ENCODE measurements around the gene ANKRD34B. TPM values are rescaled to one million over a fixed set of nuclear protein-coding genes. Genes with fewer than 3 reads are reported as not detected.

Gene ANKRD34B
- polyA plus RNA-seq, 6 donors from 2014 or later = not detected

GRCh38 chr5:80559244-80559643 is 10.8 kb downstream of the ANKRD34B start:
- Mint-ChIP-seq H3K36me3 (no peaks in the 10 kb centered on the region), H3K4me3 (no peak overlapping the region), H3K27me3 (peaks cover 19 to 44% (median 29%) of the 10 kb centered on the region in 3 donors), H3K4me1 (no peaks in the 10 kb centered on the region), H3K27ac (no peak overlapping the region), H3K9me3 (peaks cover 0 to 5% (median 0%) of the 10 kb centered on the region in 7 donors)
- DNase-seq (no peak), ATAC-seq (ENCODE audit: low read depth in 2 of 2) (no peak)

GRCh38 chr5:80555099-80555498 is 15.0 kb downstream of the ANKRD34B start:
- ATAC-seq (ENCODE audit: low read depth in 2 of 2) = no peak
- H3K27me3 Mint-ChIP-seq = peaks cover 29 to 42% (median 36%) of the 10 kb centered on the region in 3 donors

GRCh38 chr5:80554646-80555045 is 15.4 kb downstream of the ANKRD34B start:
- H3K4me3 Mint-ChIP-seq = no peak overlapping the region
- no peaks in the 10 kb centered on the region for H3K36me3 Mint-ChIP-seq
- DNase-seq = no peak
- H3K4me1 Mint-ChIP-seq = no peaks in the 10 kb centered on the region
- peak overlapping the region in 1 of 6 donors; percentile 56 for H3K27ac Mint-ChIP-seq
- H3K27me3 Mint-ChIP-seq = peaks cover 29 to 44% (median 34%) of the 10 kb centered on the region in 3 donors
- H3K9me3 Mint-ChIP-seq = peaks cover 0 to 12% (median 4%) of the 10 kb centered on the region in 7 donors
- no peak for ATAC-seq (ENCODE audit: low read depth in 2 of 2)

More at GRCh38 chr5:80555099-80555498, 15.0 kb downstream of the ANKRD34B start:
- Mint-ChIP-seq H3K9me3 (peaks cover 0 to 12% (median 4%) of the 10 kb centered on the region in 7 donors), H3K27ac (no peak overlapping the region), H3K4me3 (no peak overlapping the region), H3K36me3 (no peaks in the 10 kb centered on the region), H3K4me1 (no peaks in the 10 kb centered on the region)
- no peak for DNase-seq

- no peak overlapping the region for H3K4me3 Mint-ChIP-seq
- H3K27ac Mint-ChIP-seq = no peak overlapping the region
Measured at GRCh38 chr5:80541392-80541791, 28.7 kb downstream of the ANKRD34B start.

GRCh38 chr5:80540691-80541090 is 29.4 kb downstream of the ANKRD34B start:
- H3K36me3 Mint-ChIP-seq = no peaks in the 10 kb centered on the region
- no peaks in the 10 kb centered on the region for H3K27me3 Mint-ChIP-seq
- no peak for DNase-seq
- no peak overlapping the region for H3K27ac Mint-ChIP-seq
- H3K9me3 Mint-ChIP-seq = peaks cover 0 to 10% (median 4%) of the 10 kb centered on the region in 7 donors
- H3K4me1 Mint-ChIP-seq = no peaks in the 10 kb centered on the region
- ATAC-seq (ENCODE audit: low read depth in 2 of 2) = no peak
- H3K4me3 Mint-ChIP-seq = no peak overlapping the region

More at GRCh38 chr5:80541392-80541791, 28.7 kb downstream of the ANKRD34B start:
- ATAC-seq (ENCODE audit: low read depth in 2 of 2) = no peak
- Mint-ChIP-seq H3K4me1 (no peaks in the 10 kb centered on the region), H3K9me3 (peaks cover 0 to 10% (median 4%) of the 10 kb centered on the region in 7 donors), H3K36me3 (no peaks in the 10 kb centered on the region), H3K27me3 (no peaks in the 10 kb centered on the region)
- no peak for DNase-seq

GRCh38 chr5:80516826-80517225 is 53.3 kb downstream of the ANKRD34B start:
- no peaks in the 10 kb centered on the region for H3K4me1 Mint-ChIP-seq
- H3K4me3 Mint-ChIP-seq = no peak overlapping the region
- H3K36me3 Mint-ChIP-seq = no peaks in the 10 kb centered on the region
- DNase-seq (no peak), ATAC-seq (ENCODE audit: low read depth in 2 of 2) (no peak)
- H3K27ac Mint-ChIP-seq = no peak overlapping the region
- no peaks in the 10 kb centered on the region for H3K9me3 Mint-ChIP-seq
- H3K27me3 Mint-ChIP-seq = no peaks in the 10 kb centered on the region

- ATAC-seq (ENCODE audit: low read depth in 2 of 2) = no peak
- Mint-ChIP-seq H3K4me1 (peaks cover 0 to 2% (median 0%) of the 10 kb centered on the region in 3 donors), H3K27ac (no peak overlapping the region), H3K27me3 (no peaks in the 10 kb centered on the region), H3K9me3 (no peaks in the 10 kb centered on the region), H3K4me3 (no peak overlapping the region), H3K36me3 (no peaks in the 10 kb centered on the region)
- no peak for DNase-seq
Measured at GRCh38 chr5:80509362-80509761, 60.7 kb downstream of the ANKRD34B start.

GRCh38 chr5:80508844-80509243 is 61.2 kb downstream of the ANKRD34B start:
- Mint-ChIP-seq H3K27ac (no peak overlapping the region), H3K36me3 (no peaks in the 10 kb centered on the region), H3K9me3 (no peaks in the 10 kb centered on the region), H3K27me3 (no peaks in the 10 kb centered on the region), H3K4me1 (peaks cover 2 to 7% (median 4%) of the 10 kb centered on the region in 3 donors), H3K4me3 (no peak overlapping the region)
- no peak for DNase-seq
- no peak for ATAC-seq (ENCODE audit: low read depth in 2 of 2)

GRCh38 chr5:80507663-80508062 is 62.4 kb downstream of the ANKRD34B start:
- Mint-ChIP-seq H3K27ac (no peak overlapping the region), H3K4me1 (peaks cover 4 to 11% (median 7%) of the 10 kb centered on the region in 3 donors), H3K9me3 (no peaks in the 10 kb centered on the region), H3K27me3 (no peaks in the 10 kb centered on the region), H3K36me3 (no peaks in the 10 kb centered on the region), H3K4me3 (no peak overlapping the region)
- DNase-seq = no peak
- ATAC-seq (ENCODE audit: low read depth in 2 of 2) = no peak

Other genes with a start within 250 kb of the ANKRD34B start
- gene ZFYVE16, start 162.2 kb downstream of the ANKRD34B start, polyA plus RNA-seq (ENCODE audit: low read depth in 6 of 6) = 1 to 10 TPM; 3.7 to 9.2 (median 8.0) TPM
- not detected for gene FAM151B, start 82.2 kb downstream of the ANKRD34B start, polyA plus RNA-seq (ENCODE audit: low read depth in 6 of 6)
- 10 to 100 TPM; 12.4 to 14.8 (median 12.9) TPM for gene MSH3, start 84.4 kb upstream of the ANKRD34B start, polyA plus RNA-seq (ENCODE audit: low read depth in 6 of 6)
- 1 to 10 TPM in 4 of 6 donors, under 1 TPM in 2; 0.20 to 3.3 (median 1.4) TPM for gene DHFR, start 84.7 kb upstream of the ANKRD34B start, polyA plus RNA-seq (ENCODE audit: low read depth in 6 of 6)